HG03045 (cell line): Measurements from ENCODE around the gene CLEC9A.

ENCODE experiments used
- ATAC-seq: cut with Tn5 transposase; IDR thresholded peaks from one replicate; pipeline ENCODE4 v1.9.1; 2021; ENCODE audit warnings: mild to moderate bottlenecking, moderate library complexity; ENCODE audit not compliant: unreplicated experiment

The CLEC9A gene

GRCh38 chr12:10065241-10065640 lies 34.8 kb downstream of the CLEC9A start:
- ATAC-seq, result no peak

DNA sequence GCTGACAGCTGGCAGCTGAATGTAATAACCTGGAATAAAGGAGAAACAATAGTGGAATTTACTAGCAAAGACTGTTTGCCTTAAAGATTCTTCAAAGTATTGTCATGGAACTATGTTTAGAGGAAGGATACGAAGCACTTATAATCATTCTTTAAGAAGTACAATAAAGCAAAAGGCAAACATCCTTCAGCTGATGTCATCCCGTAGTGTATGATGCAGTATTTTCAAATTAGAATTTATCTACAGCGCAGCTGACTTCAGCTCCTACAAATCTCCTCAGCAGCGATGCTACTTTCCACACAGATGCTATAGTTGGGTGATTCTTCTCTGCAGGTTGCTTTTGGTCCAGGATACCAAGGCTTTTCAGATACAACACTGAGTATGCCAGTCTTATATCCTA lies 36.8 kb downstream of the CLEC9A start:
- ATAC-seq, result no peak

- ATAC-seq, result no peak
Measured at GRCh38 chr12:10067942-10068341, 37.5 kb downstream of the CLEC9A start.

- no peak for ATAC-seq
Measured at GRCh38 chr12:10068644-10069043, 38.2 kb downstream of the CLEC9A start.

- ATAC-seq, result no peak
Measured at GRCh38 chr12:10069099-10069498, 38.6 kb downstream of the CLEC9A start.

DNA sequence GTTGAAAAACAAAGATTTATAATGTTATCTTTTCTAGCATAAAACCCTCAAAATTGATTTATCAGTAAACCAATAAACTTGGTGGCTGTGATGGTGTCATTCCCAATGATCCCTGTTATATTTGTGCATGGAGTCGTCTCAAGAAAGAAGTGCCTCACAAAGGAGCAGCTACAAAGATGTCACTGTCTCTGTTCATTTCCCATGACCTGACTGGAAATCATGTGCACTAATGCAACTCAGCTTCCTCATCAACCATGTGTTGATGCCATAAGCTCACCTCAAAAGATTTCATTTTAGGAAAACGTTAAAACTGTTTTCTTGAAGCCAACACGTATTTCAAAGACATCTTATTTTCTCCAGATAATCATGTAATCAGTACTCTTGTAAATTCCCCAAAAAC lies 39.5 kb downstream of the CLEC9A start:
- ATAC-seq, result no peak

- no peak for ATAC-seq
Measured at GRCh38 chr12:10070380-10070779, 39.9 kb downstream of the CLEC9A start.

DNA sequence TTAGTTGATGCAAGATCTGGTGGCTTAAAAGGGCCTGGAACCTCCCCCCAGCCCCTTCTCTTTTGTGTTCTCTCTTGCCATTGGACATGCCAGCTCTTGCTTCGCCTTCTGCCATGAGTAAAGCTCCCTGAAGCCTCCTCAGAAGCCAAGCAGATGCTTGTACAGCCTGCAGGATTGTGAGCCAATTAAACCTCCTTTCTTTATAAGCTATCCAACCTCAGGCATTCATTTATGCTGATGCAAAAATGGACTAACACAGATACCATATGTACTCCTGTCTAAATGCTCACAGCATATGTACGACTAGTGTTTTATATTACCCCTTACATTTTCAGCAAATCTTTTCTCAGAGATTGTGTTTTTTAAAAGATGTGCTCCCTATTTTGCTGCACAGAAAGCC lies 41.6 kb downstream of the CLEC9A start:
- no peak for ATAC-seq

DNA sequence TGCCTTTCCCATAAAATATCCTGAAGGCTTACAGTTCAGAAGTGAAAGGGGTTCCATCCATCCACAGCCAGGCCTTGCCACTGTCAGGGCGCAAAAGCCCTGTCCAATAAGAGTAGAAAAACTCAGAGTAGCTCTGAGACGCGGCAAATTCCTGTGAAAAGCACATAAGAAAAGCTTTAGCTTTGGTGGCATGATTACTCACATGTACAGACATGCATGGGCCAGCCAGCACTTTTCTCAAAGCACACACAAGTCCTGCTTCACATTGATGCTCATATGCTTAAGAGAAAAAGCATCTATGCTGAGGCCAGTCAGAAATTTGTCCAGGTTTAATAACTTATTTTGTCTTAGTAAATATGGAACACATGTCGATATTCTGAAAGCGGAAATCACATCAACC lies 42.8 kb downstream of the CLEC9A start:
- ATAC-seq, result no peak

GRCh38 chr12:10075451-10075850 lies 45.0 kb downstream of the CLEC9A start:
- ATAC-seq, result no peak

DNA sequence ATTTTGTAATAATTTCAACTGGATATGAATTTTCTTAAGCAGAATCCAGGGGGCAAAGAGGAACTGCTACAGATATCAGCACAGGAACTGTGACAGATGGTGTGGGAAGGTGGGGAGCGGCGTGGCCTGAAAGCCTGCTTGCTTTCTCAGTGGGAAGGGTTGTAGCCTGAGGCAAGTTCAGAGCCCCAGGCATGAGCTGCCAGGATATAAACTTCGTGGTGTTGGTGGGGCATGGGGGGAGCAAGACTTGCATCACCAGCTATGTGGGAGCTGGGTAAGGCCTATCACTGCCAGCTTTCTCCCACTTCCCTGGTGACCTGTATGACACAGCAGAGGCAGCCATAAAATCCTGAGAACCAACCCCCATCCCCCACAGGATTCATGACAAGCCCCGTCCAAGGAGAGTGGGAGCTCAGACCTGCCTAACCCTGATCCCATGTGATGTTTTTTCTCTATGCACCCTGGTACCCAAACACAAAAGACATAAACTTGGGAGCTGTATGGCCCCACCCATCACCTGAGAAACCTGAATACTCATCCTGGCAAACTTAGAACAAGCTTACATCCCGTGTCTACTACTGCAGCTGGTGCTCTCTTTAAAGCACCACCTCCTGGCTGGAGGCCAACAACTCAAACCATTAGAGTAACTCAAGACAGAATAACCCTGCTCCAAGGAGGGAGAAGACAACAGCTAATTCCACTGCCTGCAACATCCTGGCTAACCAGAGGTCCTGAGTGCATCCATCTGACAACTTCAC lies 51.8 kb downstream of the CLEC9A start:
- no peak for ATAC-seq

DNA sequence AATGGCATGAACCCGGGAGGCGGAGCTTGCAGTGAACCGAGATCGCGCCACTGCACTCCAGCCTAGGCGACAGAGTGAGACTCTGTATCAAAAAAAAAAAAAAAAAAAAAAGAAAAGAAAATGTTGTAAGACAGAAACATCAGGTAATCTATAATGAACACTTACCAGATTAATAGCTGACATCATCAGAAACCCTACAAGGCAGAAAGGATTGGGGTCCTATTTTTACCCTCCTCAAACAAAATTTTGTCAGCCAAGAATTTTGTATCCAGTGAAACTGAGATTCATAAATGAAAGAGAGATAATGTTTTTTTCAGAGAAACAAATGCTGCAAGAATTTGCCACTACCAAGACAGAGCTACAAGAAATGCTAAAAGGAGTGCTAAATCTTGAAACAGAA lies 54.3 kb downstream of the CLEC9A start:
- no peak for ATAC-seq

DNA sequence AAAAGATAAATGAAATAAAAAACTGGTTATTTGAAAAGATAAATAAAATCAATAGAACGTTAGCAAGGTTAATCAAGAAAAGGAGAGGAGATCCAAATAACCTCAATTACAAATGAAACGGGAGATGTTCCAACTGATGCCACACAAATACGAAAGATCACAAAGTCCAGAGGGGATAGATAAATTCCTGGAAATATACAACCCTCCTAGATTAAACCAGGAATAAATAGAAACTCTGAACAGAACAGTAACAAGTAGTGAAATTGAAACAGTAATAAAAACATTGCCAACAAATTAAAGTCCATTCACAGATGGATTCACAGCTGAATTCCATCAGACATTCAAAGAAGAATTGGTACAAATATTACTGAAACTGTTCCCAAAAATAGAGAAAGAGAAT lies 55.9 kb downstream of the CLEC9A start:
- no peak for ATAC-seq

DNA sequence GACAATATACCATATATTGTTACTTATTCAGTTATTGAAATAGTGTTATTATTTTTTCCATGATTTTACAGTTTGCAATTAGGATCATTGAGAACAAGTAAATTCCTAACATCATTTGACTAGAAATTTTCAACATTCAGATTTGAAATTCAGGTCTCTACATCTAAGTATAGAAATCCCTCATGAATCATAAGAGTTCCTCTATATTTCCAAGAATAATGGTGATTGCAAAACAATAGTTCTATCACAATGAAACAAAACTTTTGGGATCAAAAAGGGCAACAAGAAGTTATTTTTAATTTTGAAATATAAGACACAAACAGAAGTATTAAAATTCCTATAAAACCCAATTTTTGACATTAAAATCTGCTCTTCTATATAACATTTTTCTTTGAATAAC lies 57.5 kb downstream of the CLEC9A start:
- ATAC-seq, result no peak

DNA sequence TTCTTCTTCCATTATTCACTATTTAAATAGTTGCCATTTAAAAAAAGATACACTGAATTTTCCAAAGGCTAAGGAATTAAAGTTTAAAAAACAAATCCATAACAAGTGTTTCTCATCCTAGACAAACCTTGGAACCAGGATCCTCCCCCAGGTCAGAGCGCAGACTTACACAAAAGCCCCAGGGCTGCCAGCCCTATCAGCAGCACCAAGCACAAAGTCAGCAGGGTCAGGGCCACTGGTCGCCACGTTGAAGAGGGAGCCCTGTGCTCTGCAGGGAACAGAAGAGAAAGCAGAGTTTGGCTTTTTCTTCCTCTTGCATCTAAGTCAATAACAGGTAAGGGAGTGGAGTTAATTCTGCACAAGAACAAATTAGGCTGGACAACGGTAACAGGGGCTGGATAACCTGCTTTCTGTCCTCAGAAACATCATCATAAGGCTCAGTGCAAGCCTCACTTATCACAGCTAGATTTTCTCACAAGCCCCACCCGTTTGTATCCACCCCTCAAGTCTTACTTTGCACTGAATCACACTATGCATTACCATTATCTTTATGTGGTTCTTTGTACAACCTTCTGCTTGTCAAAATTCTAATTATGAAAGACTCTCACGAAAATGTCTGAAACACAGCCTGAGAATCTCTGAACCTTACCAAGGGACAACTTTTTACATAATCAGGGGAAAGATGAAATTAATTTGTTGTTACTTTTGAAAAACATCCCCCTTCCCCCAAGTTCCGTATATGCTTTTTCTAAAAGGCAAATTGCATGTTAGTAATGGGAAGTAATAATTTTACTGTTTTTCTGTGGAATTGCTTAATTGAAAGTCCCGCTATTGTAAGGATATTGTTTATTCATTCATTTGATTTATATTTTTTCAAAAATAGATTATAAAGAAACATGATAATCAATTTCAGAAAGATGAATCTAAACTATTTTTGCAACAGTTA lies 58.7 kb downstream of the CLEC9A start:
- no peak for ATAC-seq

DNA sequence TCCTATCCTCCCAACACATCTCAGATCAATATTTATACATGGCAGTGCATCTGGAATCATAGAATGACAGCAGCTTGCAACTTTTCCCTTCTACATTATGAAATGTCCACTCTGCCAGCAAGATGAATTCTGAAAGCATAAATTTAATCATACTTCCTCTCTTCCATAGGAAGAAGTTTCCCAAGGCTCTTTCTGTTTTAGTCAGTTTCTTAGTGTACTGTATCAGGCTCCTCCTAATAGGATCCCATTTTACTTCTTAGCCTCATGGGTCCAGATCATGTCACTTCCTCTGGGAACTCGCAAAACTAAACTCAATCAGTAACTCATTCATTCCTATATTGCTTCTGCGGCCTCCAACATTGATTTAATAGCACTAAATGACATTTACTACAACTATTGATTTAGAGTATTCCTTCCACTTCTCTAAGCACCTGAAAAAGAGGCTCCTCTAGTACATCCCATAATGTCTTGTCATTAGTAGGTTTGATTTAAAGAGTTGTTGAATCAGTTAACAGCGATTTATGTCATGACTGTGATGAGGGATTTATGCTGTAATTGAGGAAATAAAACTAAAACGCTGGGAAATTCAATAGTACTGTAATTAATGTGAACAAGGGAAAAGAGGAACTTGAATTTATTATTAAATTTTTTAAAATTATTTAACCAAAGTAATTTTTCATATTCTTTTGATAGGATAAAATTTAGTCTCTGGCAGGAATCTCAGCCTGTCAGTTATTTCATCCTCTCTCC lies 64.3 kb downstream of the CLEC9A start:
- ATAC-seq, result no peak

GRCh38 chr12:10095971-10096370 lies 65.5 kb downstream of the CLEC9A start:
- ATAC-seq, result no peak

GRCh38 chr12:10097521-10097920 lies 67.0 kb downstream of the CLEC9A start:
- ATAC-seq, result no peak

DNA sequence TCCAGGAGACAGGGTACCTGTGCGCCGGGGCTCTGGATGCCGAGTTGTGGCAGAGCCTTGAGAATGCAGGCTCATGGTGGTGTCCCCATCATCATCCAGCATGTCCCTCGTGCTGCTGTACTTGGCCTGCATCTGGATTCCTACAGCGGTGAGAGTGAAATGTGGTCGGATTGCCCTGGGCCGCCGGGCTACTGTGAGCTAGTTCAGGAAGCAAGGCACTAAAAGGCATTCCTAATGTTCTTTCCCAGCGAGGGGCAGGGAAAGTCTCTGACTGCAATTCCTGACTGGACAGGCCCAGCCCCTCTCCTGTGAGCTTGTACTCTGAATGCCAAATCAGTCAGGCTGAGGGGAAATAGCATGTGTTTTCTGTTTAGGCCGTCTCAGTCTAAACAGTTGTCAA lies 68.3 kb downstream of the CLEC9A start, which contains the start of gene CLEC1A:
Gene CLEC1A, minus strand, starts transcription at position 195 of the 400 bp plus-strand sequence. Its CDS starts 63 bp downstream, at position 132.
- ATAC-seq, result no peak

DNA sequence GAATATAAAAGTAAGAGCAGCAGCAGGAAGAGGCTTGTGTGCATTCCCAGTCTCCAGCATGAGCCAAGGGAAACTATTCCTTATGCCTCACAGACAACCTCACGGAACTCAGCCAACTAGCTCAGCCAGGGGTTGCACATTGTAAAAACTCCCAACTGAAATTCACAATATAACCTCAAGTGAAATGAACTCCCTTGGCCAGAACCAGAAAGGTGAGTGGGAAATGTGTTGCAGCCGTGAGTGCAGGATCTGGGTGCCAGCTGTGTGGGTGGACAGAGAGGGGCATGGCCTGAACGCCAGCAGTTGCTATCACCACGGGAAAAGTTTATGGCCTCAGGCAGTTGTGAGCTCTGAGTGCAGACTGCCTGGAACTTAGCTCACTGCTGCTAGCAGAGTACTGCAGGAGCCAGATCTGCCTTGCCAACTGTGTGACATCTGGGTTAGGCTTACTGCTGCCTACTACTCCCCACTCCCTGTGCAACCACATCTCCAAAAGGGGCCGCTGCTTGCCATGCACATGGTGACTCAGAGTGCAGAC lies 70.6 kb downstream of the CLEC9A start:
- no peak for ATAC-seq

DNA sequence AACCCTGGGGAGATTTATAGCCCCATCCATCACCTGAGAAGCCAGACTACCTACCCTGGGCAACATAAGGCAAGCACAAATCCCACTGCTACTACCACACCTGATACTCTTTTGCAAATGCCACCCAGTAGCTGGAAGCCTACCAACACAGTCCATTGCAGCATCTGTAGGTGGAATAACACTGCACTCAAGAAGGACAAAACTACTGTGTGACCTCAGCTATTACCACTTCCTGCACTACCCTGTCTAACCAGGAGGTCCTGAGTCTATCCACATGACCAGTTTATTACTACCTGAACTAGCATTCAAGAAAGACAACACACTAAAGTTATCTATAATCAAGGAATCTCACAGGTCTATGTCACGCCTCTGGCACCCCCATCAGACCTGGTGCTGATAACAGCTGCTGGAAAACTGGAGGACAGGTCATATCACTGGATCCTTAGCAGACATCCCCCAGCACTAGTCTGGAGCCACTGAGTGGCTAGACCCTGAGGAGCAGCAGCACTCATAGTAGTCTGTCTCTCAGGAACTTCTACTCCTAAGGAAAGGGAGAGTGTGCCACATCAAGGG lies 71.3 kb downstream of the CLEC9A start:
- no peak for ATAC-seq
